HepG2 (cell line): Measurements from ENCODE around the gene NME1.

Experiments used
- CHD4 ChIP-seq: fragments of 200-600 bp; sonication (generic); IDR thresholded peaks from 2 replicates; pipeline ENCODE4 v1.7.0; 2017; ENCODE audit warnings: mild to moderate bottlenecking, low read length, borderline replicate concordance
- CTCF ChIP-seq: sonication (generic); formaldehyde crosslinking; IDR thresholded peaks from 2 replicates; pipeline ENCODE4 v1.5.0; 2020; ENCODE audit warnings: mild to moderate bottlenecking, missing genetic modification reagents, moderate library complexity
- EP300 ChIP-seq, 3 experiments: sonication (generic) in 1 of 3; formaldehyde crosslinking in 1 of 3; IDR thresholded peaks; 2 replicates each; pipeline versions ENCODE4 v1.5.1 to v1.6.1; 2011 to 2020; ENCODE audit warnings: low read depth in 2 of 3, low read length in 2 of 3, borderline replicate concordance in 1 of 3, improper control_type of control experiment in 1 of 3, mild to moderate bottlenecking in 1 of 3, missing genetic modification reagents in 1 of 3, moderate library complexity in 1 of 3
- FOSL2 ChIP-seq: sonication (generic); formaldehyde crosslinking; IDR thresholded peaks from 2 replicates; pipeline ENCODE4 v1.4.0; 2020; ENCODE audit warnings: missing genetic modification reagents
- MAX ChIP-seq: IDR thresholded peaks from 2 replicates; pipeline ENCODE4 v1.6.1; 2012; ENCODE audit warnings: inconsistent platforms
- PRDM4 ChIP-seq: sonication (generic); formaldehyde crosslinking; IDR thresholded peaks from 2 replicates; pipeline ENCODE4 v1.9.0; 2021; ENCODE audit warnings: missing genetic modification reagents, borderline replicate concordance
- ZNF142 ChIP-seq: sonication (generic); formaldehyde crosslinking; IDR thresholded peaks from 2 replicates; pipeline ENCODE4 v1.4.0; 2020; ENCODE audit warnings: missing genetic modification reagents
- ZNF513 ChIP-seq: sonication (generic); formaldehyde crosslinking; conservative IDR thresholded peaks from 2 replicates; pipeline ENCODE4 v1.5.0; 2020; ENCODE audit warnings: missing genetic modification reagents

GRCh38 chr17:51180486-51180885 is 27.1 kb downstream of the NME1 start:
- TF ChIP-seq FOSL2 (CRISPR knock-in tag), result no peak
- no peak for TF ChIP-seq MAX
- no peak for TF ChIP-seq EP300 (IDR thresholded peaks at IDR 0.05; ENCODE audit: low read depth in 2 of 2, low read length in 2 of 2)
- TF ChIP-seq EP300 (CRISPR knock-in tag; IDR thresholded peaks at IDR 0.05; ENCODE audit: borderline replicate concordance), result no peak
- TF ChIP-seq ZNF513, result no peak
- TF ChIP-seq ZNF142 (CRISPR knock-in tag), result no peak
- no peak for TF ChIP-seq CTCF (CRISPR knock-in tag)
- TF ChIP-seq CHD4, result no peak
- TF ChIP-seq PRDM4 (CRISPR knock-in tag), result no peak
